HepG2 (cell line): ENCODE measurements around the gene INPP1. TPM values are rescaled to one million over a fixed set of nuclear protein-coding genes. Genes with fewer than 3 reads are reported as not detected.

Experiments
- HDAC1 ChIP-seq: sonication (generic); formaldehyde crosslinking; IDR thresholded peaks from 2 replicates; pipeline ENCODE4 v1.5.1; 2020; ENCODE audit warnings: mild to moderate bottlenecking, missing genetic modification reagents
- HIVEP1 ChIP-seq: sonication (generic); formaldehyde crosslinking; IDR thresholded peaks from 2 replicates; pipeline ENCODE4 v1.4.0; 2020; ENCODE audit warnings: mild to moderate bottlenecking, missing genetic modification reagents
- HMG20B ChIP-seq: conservative IDR thresholded peaks from 2 replicates; pipeline ENCODE4 v1.6.1; 2016; ENCODE audit warnings: missing genetic modification reagents, missing compliant biosample characterization
- KDM5B ChIP-seq: sonication (generic); formaldehyde crosslinking; IDR thresholded peaks from 2 replicates; pipeline ENCODE4 v1.4.0; 2020; ENCODE audit warnings: missing genetic modification reagents, mild to moderate bottlenecking, borderline replicate concordance
- MIER2 ChIP-seq: IDR thresholded peaks from 2 replicates; pipeline ENCODE4 v1.6.1; 2016; ENCODE audit warnings: missing biosample characterization, missing genetic modification reagents
- MIXL1 ChIP-seq: IDR thresholded peaks from 2 replicates; pipeline ENCODE4 v1.6.1; 2016
- PAF1 ChIP-seq: IDR thresholded peaks from 2 replicates; pipeline ENCODE4 v1.6.1; 2016; ENCODE audit warnings: missing genetic modification reagents, missing compliant biosample characterization
- PLRG1 ChIP-seq: fragments of 450-650 bp; conservative IDR thresholded peaks from 2 replicates; pipeline ENCODE4 v1.6.1; 2016
- POLR2G ChIP-seq: fragments of 200-400 bp; formaldehyde crosslinking; IDR thresholded peaks from 2 replicates; pipeline ENCODE4 v1.6.1; 2018; ENCODE audit warnings: mild to moderate bottlenecking, low read depth, low read length, moderate library complexity
- RARG ChIP-seq: sonication (generic); formaldehyde crosslinking; IDR thresholded peaks from 2 replicates; pipeline ENCODE4 v1.4.0; 2020; ENCODE audit warnings: low read depth, mild to moderate bottlenecking, missing genetic modification reagents
- TARDBP ChIP-seq: sonication (generic); formaldehyde crosslinking; IDR thresholded peaks from 2 replicates; pipeline ENCODE4 v1.8.0; 2022; ENCODE audit warnings: mild to moderate bottlenecking, missing genetic modification reagents
- ZEB1 ChIP-seq: IDR thresholded peaks from 2 replicates; pipeline ENCODE4 v1.6.1; 2012; ENCODE audit warnings: mild to moderate bottlenecking, low read depth, inconsistent platforms; ENCODE audit not compliant: insufficient replicate concordance
- ZKSCAN8 ChIP-seq: IDR thresholded peaks from 2 replicates; pipeline ENCODE4 v1.6.1; 2016; ENCODE audit warnings: borderline replicate concordance, missing genetic modification reagents, missing compliant biosample characterization
- ZNF326 ChIP-seq: sonication (generic); formaldehyde crosslinking; IDR thresholded peaks from 2 replicates; pipeline ENCODE4 v1.4.0; 2020; ENCODE audit warnings: missing genetic modification reagents, borderline replicate concordance
- ZNF329 ChIP-seq: sonication (generic); formaldehyde crosslinking; IDR thresholded peaks from 2 replicates; pipeline ENCODE4 v1.9.0; 2021; ENCODE audit warnings: low read depth, mild to moderate bottlenecking, missing genetic modification reagents
- ZNF629 ChIP-seq: sonication (generic); formaldehyde crosslinking; conservative IDR thresholded peaks from 2 replicates; pipeline ENCODE4 v1.5.0; 2020; ENCODE audit warnings: missing genetic modification reagents
- ZNF713 ChIP-seq: sonication (generic); formaldehyde crosslinking; IDR thresholded peaks from 2 replicates; pipeline ENCODE4 v1.4.0; 2020; ENCODE audit warnings: mild to moderate bottlenecking, missing genetic modification reagents
- ZNF724P ChIP-seq: sonication (generic); formaldehyde crosslinking; IDR thresholded peaks from 2 replicates; pipeline ENCODE4 v1.8.0; 2022; ENCODE audit warnings: missing genetic modification reagents, borderline replicate concordance
- ZNF781 ChIP-seq: sonication (generic); formaldehyde crosslinking; IDR thresholded peaks from 2 replicates; pipeline ENCODE4 v1.5.1; 2020; ENCODE audit warnings: borderline replicate concordance, mild to moderate bottlenecking, missing genetic modification reagents; ENCODE audit errors: not compliant biosample characterization
- ZZZ3 ChIP-seq: sonication (generic); formaldehyde crosslinking; IDR thresholded peaks from 2 replicates; pipeline ENCODE4 v1.4.0; 2020; ENCODE audit warnings: missing genetic modification reagents, mild to moderate bottlenecking, borderline replicate concordance
- polyA plus RNA-seq, 8 experiments: library from polyadenylated mRNA; depleted of rRNA in 3 of 8; stranded (reverse) in 7 of 8; unstranded in 1 of 8; fragments of >200 nt; fragmentation: Illumina TruSeq in 4 of 8; extraction: Trizol in 4 of 8; gene quantifications; 2 replicates each; pipeline versions ENCODE4 v1.2.1 to v1.2.3, GENCODE V29; 2011 to 2016; ENCODE audit warnings: low read depth in 4 of 8, missing spikeins in 1 of 8, mixed read lengths in 1 of 8; ENCODE audit not compliant: insufficient read depth in 1 of 8
- total RNA-seq, 5 experiments: library from RNA; depleted of rRNA; stranded (reverse); fragments of >200 nt; fragmentation: Illumina TruSeq; extraction: Trizol; gene quantifications; 2 replicates each; pipeline ENCODE4 v1.2.3, GENCODE V29; 2016; ENCODE audit warnings: low read depth in 1 of 5
- TF ChIP-seq, protein P1 (sequence below): IDR thresholded peaks from 2 replicates; pipeline ENCODE4 v1.6.1; 2016; ENCODE audit warnings: mild to moderate bottlenecking
- TF ChIP-seq, protein P2 (sequence below): IDR thresholded peaks from 2 replicates; pipeline ENCODE4 v1.6.1; 2016; ENCODE audit warnings: low read depth, missing genetic modification reagents, missing compliant biosample characterization
- TF ChIP-seq, protein P3 (sequence below): IDR thresholded peaks from 2 replicates; pipeline ENCODE4 v1.6.1; 2016
- TF ChIP-seq, protein P4 (sequence below): sonication (generic); formaldehyde crosslinking; IDR thresholded peaks from 2 replicates; pipeline ENCODE4 v1.5.0; 2020; ENCODE audit warnings: missing genetic modification reagents

INPP1 gene
- total and polyA plus RNA-seq, 2 of the 13 experiments (the other 11 are each of a cell fraction or from before 2014, with no cell fraction given) = 10.0 to 13.3 TPM

DNA sequence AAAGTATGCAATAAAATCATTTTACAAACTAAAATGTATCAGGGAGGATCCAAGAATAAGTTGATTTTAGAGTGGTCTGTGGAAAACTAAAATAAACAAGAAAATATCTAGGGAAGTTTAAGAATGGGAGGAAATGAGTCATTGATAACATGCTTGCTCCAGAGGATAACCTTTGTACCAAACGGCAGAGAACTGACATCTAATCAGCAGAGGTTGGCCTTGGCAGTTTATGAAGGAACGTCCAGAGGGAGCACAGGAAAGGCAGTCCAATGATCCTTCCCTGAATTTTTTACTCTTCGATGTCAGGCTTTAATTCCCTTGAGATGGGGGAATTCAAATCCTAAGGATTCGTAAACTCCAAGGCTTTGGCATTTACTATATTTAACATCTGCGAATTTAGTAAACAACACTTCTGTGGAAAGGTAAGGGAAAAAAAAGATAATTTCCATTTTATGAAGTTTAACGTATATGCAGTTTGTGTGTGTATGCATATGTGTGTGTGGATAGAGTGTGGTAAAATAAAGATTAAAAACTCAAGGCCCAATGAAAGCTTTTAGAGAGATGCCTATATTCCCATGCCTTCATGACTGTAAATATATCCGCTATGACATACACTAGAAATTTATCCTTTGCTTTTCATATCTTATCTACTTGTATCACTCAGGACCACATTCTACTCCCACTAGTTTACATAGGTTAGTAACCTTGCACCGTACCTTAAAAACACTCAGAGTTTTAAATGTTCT lies 8.7 kb upstream of the INPP1 start (continued):
- TF ChIP-seq RARG (CRISPR knock-in tag) = no peak
- TF ChIP-seq HIVEP1 (CRISPR knock-in tag) = no peak
- no peak for TF ChIP-seq ZNF724P
- no peak for TF ChIP-seq ZNF326 (CRISPR knock-in tag)
- 0 out of 2 replicates have a peak, but pooled peaks have one; percentile 5 for TF ChIP-seq ZNF629 (CRISPR knock-in tag)
- TF ChIP-seq MIXL1 (CRISPR knock-in tag) = peak; percentile 95
- no peak for TF ChIP-seq PLRG1
- no peak for TF ChIP-seq PAF1 (CRISPR knock-in tag)
- TF ChIP-seq ZNF713 (CRISPR knock-in tag) = no peak
- no peak for TF ChIP-seq ZZZ3
- no peak for TF ChIP-seq KDM5B (CRISPR knock-in tag)
- TF ChIP-seq ZNF329 (CRISPR knock-in tag) = no peak
- no peak for TF ChIP-seq ZNF781 (CRISPR knock-in tag)
- TF ChIP-seq MIER2 = peak; percentile 65; the same call in 1 of the 2 replicates
- no peak; the same call in 1 of the 2 replicates for TF ChIP-seq HDAC1 (CRISPR knock-in tag)
- TF ChIP-seq POLR2G = peak; percentile 91
- TF ChIP-seq, protein P1, sequence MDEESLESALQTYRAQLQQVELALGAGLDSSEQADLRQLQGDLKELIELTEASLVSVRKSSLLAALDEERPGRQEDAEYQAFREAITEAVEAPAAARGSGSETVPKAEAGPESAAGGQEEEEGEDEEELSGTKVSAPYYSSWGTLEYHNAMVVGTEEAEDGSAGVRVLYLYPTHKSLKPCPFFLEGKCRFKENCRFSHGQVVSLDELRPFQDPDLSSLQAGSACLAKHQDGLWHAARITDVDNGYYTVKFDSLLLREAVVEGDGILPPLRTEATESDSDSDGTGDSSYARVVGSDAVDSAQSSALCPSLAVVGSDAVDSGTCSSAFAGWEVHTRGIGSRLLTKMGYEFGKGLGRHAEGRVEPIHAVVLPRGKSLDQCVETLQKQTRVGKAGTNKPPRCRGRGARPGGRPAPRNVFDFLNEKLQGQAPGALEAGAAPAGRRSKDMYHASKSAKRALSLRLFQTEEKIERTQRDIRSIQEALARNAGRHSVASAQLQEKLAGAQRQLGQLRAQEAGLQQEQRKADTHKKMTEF (CRISPR knock-in tag) = peak; percentile 82
- peak; percentile 38; the same call in 1 of the 2 replicates for TF ChIP-seq TARDBP (CRISPR knock-in tag)
- no peak for TF ChIP-seq HMG20B
- TF ChIP-seq, protein P2, sequence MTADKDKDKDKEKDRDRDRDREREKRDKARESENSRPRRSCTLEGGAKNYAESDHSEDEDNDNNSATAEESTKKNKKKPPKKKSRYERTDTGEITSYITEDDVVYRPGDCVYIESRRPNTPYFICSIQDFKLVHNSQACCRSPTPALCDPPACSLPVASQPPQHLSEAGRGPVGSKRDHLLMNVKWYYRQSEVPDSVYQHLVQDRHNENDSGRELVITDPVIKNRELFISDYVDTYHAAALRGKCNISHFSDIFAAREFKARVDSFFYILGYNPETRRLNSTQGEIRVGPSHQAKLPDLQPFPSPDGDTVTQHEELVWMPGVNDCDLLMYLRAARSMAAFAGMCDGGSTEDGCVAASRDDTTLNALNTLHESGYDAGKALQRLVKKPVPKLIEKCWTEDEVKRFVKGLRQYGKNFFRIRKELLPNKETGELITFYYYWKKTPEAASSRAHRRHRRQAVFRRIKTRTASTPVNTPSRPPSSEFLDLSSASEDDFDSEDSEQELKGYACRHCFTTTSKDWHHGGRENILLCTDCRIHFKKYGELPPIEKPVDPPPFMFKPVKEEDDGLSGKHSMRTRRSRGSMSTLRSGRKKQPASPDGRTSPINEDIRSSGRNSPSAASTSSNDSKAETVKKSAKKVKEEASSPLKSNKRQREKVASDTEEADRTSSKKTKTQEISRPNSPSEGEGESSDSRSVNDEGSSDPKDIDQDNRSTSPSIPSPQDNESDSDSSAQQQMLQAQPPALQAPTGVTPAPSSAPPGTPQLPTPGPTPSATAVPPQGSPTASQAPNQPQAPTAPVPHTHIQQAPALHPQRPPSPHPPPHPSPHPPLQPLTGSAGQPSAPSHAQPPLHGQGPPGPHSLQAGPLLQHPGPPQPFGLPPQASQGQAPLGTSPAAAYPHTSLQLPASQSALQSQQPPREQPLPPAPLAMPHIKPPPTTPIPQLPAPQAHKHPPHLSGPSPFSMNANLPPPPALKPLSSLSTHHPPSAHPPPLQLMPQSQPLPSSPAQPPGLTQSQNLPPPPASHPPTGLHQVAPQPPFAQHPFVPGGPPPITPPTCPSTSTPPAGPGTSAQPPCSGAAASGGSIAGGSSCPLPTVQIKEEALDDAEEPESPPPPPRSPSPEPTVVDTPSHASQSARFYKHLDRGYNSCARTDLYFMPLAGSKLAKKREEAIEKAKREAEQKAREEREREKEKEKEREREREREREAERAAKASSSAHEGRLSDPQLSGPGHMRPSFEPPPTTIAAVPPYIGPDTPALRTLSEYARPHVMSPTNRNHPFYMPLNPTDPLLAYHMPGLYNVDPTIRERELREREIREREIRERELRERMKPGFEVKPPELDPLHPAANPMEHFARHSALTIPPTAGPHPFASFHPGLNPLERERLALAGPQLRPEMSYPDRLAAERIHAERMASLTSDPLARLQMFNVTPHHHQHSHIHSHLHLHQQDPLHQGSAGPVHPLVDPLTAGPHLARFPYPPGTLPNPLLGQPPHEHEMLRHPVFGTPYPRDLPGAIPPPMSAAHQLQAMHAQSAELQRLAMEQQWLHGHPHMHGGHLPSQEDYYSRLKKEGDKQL = peak; percentile 64; the same call in 1 of the 2 replicates
- TF ChIP-seq, protein P3, sequence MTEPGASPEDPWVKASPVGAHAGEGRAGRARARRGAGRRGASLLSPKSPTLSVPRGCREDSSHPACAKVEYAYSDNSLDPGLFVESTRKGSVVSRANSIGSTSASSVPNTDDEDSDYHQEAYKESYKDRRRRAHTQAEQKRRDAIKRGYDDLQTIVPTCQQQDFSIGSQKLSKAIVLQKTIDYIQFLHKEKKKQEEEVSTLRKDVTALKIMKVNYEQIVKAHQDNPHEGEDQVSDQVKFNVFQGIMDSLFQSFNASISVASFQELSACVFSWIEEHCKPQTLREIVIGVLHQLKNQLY (CRISPR knock-in tag) = peak; percentile 95
- peak; percentile 74 for TF ChIP-seq ZKSCAN8 (CRISPR knock-in tag)
- TF ChIP-seq, protein P4, sequence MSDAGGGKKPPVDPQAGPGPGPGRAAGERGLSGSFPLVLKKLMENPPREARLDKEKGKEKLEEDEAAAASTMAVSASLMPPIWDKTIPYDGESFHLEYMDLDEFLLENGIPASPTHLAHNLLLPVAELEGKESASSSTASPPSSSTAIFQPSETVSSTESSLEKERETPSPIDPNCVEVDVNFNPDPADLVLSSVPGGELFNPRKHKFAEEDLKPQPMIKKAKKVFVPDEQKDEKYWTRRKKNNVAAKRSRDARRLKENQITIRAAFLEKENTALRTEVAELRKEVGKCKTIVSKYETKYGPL (CRISPR knock-in tag) = no peak
- no peak for TF ChIP-seq ZEB1
